Measurements from ENCODE around the gene WHAMM.
"Not testable (repeated sequence)": the region's sequence is repeated elsewhere in the genome, so short reads cannot be mapped to it uniquely, and the experiment has no call there.

The WHAMM gene

GRCh38 chr15:82839136-82839535 is 29.7 kb downstream of the WHAMM start:
- DNase-seq = no peak

DNA sequence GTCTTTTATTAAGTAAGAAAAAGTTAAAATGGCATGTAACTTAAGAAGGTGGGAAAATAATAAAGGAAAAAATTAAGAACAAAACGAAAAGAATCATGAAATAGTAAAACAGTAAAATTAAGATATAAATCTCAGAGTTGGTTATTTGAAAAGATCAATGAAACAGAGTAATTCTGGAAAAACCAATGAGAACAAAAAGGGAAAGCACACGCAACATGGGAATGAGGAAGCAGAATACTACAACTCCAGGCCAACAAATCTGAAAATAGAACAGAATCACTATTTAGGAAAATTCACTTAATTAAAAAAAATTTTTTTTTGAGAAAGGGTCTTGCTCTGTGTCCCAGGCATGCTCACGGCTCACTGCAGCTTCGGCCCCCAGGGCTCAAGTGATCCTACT is 30.7 kb downstream of the WHAMM start:
- DNase-seq = no peak

DNA sequence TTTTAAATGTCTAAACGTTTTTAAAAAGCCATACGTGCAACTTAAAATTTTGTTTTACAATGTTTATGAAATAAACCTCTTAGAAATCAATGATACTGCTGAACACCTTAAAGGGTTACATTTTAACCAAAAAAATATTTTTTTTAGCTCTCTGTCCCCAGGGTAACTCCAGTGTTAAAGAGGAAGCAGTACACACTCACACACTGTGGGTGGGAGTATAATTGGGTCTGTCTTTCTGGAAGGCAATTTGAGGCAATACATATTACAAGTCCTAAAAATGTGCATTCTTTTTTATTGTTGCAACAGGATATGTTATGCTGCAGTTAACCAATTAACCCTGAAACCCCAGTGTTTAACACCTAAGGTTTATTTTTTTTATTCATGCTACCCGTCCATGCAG is 34.1 kb downstream of the WHAMM start:
- no peak for DNase-seq

DNA sequence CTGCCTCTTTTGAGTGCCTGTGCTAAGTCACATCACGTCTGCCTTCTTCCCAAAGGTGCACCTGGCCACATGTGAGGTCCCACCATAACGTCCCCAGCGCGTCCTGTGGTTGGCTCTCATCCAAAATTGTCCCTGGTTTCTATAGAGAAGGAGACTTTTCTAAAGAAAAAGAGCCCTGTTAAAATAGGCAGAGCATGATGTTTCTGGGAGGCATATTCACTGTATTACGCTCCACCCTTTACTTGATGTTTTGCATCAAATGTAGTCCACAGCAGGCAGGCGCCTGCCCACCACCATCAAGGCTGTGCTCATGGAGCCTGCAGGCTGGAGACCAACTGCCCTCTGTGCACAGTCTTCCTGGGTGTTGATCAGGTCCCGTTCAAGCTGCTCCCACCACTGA is 36.3 kb downstream of the WHAMM start:
- no peak for DNase-seq

DNA sequence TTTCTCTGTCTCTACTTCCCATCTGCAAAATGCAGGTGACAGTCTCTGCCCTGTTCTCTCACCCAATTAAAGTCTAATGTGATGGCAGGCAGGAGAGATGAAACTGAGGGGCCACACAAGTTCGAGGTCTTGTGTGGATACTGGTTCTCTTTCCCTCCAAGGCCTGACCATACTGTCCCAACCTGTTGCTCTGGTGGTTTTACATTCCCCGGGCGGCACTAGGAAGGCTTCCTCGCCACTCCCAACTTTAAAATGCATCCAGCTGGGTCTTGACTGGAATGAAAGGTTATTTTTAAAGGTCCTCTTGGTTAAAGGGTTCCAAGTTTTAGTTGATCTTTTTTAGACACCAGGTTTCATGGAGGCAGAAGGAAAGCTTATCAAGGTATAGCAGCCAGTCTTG is 37.2 kb downstream of the WHAMM start:
- DNase-seq = no peak

- no peak for DNase-seq
Observed at GRCh38 chr15:82847703-82848102, 38.3 kb downstream of the WHAMM start.

DNA sequence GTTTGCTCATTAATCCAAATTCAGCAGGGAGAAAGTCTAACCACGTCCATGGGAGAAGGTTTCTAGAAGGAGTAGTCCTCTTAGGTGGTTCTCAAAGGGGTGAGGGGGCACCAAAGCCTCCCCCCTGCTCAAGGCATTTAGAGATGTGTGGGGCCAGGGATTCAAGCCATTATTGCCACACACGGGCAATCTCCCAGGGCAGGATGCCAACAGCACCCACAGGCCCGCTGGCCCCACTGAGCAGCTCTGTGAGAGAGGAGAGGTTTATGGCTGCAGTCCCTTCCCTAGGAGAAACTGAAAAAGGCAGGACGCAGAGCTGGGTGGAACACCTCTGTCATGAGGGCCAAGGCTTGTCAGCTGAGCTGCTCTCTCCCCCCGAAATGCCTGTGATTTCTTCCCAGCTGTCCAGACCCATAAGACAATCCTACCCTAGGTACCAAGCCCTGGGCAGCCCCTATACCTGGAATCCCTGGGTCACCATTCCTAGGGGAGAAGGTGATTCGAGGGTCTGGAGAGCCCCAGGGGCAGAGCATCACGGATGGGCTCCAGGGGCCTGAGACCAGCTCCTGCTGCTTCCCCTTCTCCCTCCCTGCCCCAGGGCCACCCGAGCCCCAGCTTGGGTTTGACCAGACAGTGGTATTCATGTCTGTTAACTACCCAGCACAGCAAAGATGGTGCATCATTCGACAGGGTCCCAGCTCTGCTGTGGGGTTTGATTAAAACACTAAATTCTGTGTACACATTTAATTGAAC is 39.0 kb downstream of the WHAMM start:
- DNase-seq = no peak

GRCh38 chr15:82849556-82850512 is 40.4 kb downstream of the WHAMM start:
- DNase-seq = peak; percentile 8

GRCh38 chr15:82850731-82851130 is 41.3 kb downstream of the WHAMM start:
- no peak for DNase-seq

GRCh38 chr15:82851306-82851850 is 42.0 kb downstream of the WHAMM start:
- DNase-seq = no peak

DNA sequence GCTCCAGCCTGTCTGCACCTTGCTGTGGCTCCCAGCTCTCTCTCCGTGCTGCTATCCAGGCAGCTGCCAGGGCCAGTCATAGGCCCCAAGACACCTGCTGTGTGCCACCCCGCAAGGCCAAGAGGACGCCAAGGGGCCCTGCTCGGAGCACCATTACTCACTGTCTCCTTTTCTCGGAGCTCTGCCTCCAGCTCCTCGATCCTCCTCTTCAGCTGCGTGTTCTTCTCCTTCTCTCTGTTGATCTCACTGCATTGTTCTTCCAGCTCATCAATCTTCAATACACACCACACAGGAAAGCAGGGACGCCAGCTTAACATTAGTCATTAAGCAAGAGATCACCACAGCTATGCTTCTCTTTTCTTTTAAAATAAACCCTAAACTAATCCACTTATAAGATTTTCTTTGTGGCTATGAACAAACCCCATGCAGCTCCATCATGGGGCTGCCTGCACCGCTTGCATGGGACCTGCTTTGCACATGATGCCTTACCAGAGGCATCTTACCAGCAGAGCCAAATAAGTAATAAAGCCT is 42.6 kb downstream of the WHAMM start:
- no peak for DNase-seq

DNA sequence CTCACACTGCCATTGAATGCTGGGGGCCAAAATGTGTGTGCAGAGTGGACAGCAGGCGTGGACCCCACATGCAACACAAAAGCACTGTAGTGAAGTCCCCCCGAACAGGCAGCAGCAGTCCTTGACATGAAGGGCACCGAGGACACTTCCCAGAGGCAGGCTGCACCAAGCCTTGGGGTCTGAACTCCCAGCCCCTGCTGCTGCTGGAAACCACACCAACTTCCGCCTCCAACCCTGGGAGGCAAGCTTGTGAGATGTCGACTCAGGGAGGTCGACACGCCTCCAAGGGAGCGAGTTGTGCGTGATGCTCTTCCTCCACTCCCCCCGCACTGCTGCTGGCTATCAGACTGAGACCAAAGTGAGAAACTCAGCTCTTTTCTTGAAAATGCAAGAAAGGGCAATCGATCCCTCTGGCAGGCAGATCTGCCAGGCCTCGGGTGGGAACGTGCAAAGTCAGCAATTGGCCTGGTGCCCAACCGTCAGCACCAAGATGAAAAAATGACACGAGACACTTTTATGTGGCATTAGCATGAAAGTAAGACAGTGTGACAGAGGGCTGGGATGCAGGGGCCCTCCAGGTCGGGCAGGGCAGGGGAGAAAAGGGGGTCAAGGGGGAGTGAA is 43.6 kb downstream of the WHAMM start:
- no peak for DNase-seq

GRCh38 chr15:82854554-82854953 is 45.1 kb downstream of the WHAMM start:
- no peak for DNase-seq

DNA sequence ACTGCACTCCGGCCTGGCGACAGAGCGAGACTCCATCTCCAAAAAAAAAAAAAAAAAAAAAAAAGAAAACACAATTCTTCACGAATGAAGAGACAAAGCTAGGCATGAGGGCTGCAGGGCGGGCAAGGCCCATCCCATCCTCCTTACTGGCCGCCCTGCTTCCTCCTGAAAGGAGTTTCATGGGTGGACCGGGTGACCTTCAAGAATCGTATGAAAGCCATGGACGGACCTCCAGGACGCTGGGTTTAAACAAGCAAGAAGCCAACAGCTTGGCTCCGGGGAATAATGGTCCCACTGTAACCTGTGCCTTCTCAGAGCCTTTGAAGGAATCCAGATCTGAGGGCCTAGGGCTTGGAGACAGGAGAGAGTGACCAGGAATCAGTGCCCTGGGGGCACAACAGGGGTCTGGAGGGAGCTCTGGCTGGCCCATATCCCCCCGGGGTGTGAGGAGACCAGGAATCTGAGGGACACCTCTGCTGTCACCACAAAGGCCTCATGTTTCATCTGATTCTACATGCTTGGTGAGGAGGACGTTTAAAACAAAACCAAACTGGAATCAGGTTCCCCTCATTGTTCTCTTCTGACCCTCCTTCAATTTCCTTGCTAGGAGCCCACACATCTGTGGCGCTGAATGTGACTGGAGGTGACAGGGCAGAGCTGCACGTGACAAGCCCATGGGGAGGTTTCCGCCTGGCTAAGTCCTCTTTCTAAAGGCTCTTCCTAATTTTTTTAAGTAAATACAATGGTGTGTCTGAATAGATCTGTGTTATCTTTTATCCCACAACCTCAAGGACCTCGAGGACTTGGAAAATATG is 46.1 kb downstream of the WHAMM start:
- no peak for DNase-seq

- no peak for DNase-seq
Observed at GRCh38 chr15:82856397-82857170, 47.2 kb downstream of the WHAMM start.

DNA sequence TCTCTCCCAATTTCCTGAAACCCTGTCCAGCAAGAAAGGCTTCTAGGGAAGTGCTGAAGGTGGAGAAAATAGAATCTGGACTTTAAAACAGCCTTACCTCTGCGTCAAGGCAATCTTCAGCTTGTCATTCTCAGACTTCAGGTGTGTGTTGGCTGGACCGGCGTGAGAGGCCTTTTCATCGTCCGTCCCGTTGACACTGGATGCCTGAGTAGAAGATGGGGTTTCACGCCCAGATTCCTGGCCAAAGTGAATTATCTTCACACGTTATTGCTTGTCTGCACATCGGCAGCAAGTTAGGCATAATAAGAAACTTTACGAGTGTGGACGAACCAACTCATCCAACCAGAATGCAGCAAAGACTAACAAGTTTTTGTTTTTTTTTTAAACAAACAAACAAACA is 49.5 kb downstream of the WHAMM start:
- DNase-seq = no peak

GRCh38 chr15:82862886-82863285 is 53.5 kb downstream of the WHAMM start:
- DNase-seq = no peak

DNA sequence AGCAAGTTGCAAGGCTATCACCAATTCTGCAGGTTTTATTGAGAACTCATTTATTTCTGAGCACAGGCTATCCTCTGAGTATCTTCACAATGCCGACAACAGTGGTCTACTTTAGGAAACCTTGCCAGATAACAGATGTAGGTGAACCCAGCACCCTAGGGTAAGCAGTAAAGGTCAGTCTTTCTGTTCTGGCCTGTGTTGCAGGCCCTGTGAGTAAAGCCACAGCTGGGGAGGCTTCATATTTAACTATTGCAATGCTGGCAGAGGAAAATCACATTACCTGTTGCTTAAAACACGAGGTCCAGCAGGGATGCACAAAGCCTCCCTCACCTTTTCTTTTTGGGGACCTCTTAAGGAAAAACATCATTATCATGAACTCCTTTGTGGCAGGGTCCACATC is 55.5 kb downstream of the WHAMM start:
- DNase-seq = no peak

- not testable (repeated sequence) for DNase-seq
Observed at GRCh38 chr15:82865581-82865980, 56.2 kb downstream of the WHAMM start.

DNA sequence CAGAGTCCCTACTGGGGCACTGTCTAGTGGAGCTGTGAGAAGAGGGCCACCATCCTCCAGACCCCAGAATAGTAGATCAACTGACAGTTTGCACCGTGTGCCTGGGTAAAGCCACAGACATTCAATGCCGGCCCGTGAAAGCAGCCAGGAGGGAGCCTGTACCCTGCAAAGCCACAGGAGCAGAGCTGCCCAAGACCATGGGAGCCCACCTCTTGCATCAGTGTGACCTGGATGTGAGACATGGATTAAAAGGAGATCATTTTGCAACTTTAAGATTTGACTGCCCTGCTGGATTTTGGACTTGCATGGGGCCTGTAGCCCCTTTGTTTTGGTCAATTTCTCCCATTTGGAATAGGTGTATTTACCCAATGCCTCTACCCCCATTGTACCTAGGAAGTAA is 56.6 kb downstream of the WHAMM start:
- DNase-seq = not testable (repeated sequence)

DNA sequence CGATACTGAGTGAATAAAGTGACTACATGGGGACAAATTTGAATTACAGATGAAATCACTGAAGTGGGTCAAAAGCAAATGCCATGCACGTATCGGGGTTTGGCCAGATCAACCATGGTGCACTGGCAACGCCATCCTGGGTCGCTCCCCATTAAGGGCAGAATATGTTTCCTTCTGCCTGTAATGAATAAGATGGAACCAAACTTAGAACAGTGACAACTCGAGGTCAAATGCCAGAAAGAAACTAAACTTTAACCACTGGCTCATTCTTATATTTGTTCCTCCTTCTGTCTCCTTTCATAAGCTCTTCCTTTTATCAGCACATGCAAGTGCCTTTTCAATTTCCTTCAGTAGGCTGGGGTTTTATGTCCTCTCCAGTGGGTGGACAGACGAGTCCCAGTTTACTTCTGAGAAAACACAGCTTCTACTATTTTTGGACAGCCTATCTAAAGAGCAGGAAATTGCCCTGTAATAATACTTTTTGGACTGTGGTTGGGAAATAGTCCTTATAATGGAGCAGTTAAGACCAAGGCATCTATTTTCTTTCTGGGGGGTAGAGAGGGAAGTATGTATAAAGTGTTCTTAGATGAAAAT is 61.4 kb downstream of the WHAMM start:
- no peak for DNase-seq

Data from NCI-H1436 (cell line).